Lung microvascular endothelial cell (primary cell): ENCODE measurements around the gene CALHM3. TPM values are rescaled to one million over a fixed set of nuclear protein-coding genes. Genes with fewer than 3 reads are reported as not detected.

Source experiments
- DNase-seq, 2 donors: peaks; one replicate each; pipeline versions ENCODE4 v3.0.0 to v3.0.0-alpha.2; 2010; ENCODE audit warnings: low read depth in 2 of 2
- total RNA-seq: library from RNA; depleted of rRNA; stranded (reverse); fragments of >200 nt; gene quantifications from 2 replicates; pipeline ENCODE4 v1.2.1, GENCODE V29; 2014

The CALHM3 gene
- total RNA-seq, 1 donor from 2014 or later: not detected

DNA sequence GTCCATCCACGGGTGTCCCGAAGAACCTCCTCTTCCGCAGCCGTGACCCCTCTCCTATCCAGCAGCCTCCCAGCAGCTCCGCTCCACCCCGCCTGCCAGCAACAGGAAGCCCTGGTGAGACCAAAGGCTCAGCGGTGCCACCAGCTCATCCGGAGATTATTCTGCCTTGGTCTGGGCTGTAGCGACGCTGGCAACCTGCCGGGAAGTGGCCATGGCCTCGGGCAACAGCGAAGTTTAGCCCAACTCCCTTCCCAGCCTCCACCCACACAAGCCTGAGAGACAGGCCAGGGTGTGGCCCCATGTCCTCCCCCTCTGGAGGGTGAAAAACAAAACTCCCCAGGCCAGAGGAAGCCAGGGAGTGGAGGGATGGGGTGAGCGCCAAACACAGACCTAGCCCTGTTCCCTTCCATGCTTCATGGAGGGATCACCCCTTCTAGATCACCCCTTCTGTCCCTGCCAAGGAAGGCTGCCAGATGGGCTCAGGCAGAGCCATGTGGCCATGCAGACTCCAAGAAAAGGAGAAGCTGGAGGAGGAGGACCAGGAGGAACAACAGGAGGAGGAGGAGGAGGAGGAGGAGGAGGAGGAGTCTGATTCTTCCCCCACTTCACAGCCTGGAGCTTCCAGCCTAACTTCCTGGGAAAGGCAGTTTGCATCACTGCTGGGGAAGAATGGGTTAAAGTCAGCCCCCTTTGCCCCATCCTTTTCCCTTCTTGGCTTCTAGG lies 27.8 kb downstream of the CALHM3 start:
- DNase-seq: peak; percentile 47 to 51

DNA sequence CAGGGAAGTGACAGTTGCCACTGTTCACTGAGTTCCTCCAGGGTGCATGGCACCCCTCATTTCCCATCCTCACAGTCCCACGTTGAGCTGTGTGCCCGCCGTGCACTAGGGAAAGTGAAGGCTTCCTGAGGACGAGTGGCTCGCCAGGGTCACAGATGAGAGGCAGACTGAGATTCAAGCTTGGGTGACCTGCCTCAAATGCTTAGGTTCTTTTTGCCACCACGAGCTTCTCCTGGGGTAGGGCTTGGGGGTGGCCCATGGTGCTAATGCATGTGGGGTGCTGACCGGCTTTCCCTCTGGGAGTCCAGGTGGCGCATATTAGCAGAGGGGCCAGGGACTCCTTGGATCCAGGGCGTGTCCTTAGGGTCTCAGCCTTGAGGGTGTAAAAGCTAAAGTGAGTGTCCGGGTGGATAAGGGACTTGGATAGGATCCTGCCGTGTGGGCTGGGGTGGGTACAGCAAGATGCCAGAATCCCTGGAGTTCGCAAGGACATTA lies 28.8 kb downstream of the CALHM3 start:
- no peak for DNase-seq

GRCh38 chr10:103449208-103450144 lies 29.6 kb downstream of the CALHM3 start:
- DNase-seq: no peak

DNA sequence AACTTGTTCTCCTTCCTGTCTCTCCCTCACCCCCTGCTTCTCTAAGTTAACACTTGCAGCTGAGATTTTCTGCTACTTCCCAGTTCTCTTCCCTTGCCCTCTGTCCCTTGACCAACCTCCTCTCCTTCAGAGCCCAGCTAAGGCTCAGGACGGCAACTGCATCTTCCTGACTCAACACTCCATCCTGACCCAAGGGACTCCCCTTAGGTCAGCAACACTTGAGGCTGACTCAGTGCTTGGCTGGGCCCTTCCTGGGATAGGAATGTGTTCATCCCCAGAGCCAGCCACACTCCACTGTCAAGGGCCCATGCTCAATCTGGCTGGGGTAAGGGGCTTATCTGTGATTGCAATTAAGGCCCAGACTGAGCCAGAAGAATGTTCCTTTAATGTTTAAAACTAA lies 30.3 kb downstream of the CALHM3 start:
- peak in 1 of 2 donors; percentile 76 for DNase-seq

DNA sequence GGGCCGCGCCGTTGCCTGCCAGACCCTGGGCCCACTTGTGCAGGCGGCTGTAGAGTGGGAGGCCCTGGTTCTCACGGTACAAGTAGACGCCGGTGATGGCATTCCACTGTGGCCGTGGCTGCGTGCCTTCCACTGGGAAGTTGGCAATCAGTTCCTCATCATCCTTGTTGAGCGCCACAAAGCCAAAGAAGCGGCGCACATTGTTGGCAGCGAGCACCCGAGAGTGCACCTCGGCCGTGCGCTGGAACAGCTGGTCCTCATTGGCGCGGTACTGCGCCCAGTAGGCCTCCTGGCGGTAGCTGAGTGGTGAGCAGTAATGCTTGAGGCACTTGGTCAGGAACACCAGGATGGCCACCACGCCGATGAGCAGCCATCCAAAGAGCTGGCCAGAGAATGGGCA lies 31.9 kb downstream of the CALHM3 start:
- DNase-seq: no peak

DNA sequence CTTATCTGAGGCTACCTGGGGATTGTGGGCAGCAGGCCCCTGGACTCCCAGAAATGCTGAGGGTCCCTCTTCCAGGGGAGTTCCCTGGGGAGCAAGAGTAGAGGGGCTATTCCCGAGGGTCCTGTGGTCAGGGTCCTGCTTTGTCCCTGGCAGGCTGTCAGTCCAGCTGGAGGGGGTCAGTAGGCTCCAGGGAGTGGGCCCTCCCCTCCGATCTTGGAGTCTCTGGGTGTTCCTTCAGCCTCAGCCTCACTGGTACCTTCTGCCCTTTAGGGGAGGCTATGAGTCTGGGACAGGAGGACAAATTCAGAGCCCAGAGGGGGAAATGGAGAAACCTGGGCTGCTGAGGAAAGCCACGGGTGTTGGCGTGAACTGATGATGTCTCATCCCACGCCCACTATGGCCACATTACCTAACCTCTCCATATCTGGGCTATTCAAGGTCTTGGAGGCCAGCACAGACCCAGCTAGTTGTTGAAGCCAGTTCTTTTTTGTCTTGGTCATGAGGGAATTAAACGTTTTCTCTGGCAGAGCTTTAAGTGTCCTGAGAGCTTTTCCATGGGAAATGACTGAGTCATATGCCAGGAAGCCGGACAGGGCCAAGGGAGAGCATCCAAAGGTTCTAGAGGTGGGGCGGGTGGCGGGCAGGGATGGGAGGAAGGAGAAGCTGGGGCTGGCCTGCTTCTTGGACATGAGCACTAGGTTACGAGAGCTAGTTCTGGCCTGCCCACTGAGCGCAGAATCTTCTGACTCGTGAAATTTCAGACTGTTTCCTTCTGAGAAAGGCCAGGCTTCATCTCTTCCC lies 33.1 kb downstream of the CALHM3 start:
- peak; percentile 68 to 86 for DNase-seq

- peak in 1 of 2 donors; percentile 35 for DNase-seq
Measured at GRCh38 chr10:103445366-103445765, 33.7 kb downstream of the CALHM3 start.

- peak in 1 of 2 donors; percentile 28 for DNase-seq
Measured at GRCh38 chr10:103444478-103444877, 34.6 kb downstream of the CALHM3 start.

DNA sequence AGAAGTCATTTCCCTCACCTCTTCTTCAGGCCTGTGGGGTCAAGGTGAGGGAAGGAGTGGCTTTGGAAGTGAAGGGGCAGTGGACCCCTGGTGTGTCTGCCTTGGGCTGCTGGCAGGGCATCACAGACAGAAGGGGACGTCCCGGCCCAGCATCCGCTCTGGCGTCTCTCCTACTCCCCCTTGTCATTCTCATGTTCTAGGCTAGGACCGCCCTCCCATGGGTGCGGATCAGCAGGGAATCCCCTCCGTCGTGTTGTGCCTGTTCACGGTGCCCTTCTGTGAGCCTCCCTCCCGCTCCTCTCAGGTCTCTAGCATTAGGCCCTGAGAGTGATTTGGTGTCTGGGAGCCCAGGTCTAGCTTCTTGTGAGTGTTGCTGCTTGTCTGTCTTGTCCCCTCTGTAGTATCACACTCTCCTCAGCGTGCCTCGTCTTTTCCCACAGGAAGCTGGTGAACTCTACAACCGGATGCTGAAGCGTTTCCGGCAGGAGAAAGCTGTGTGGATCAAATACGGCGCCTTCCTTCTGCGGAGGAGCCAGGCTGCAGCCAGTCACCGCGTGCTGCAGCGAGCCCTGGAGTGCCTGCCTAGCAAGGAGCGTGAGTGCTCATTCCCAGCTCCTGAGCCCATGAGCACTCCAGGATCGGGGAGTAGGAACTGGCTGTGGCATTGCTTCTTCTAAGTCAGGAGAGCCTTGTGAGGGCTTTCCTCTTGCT lies 35.4 kb downstream of the CALHM3 start:
- peak; percentile 39 to 83 for DNase-seq

DNA sequence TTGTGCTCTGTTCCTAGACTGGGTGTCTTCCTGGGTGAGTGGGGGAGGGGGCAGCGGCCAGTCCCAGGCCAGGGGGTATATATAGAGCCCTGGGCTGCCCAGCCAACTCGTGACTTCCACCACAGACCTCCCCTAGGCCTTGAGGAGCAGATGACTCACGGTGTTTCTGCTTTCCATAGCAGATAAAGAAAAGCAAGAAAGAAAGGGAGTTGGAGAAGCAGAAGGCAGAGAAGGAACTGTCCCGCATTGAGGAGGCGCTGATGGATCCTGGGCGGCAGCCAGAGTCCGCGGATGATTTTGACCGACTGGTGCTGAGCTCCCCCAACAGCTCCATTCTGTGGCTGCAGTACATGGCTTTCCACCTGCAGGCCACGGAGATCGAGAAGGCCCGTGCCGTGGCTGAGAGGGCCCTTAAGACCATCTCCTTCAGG lies 37.0 kb downstream of the CALHM3 start:
- no peak for DNase-seq

- DNase-seq: no peak
Measured at GRCh38 chr10:103441611-103442010, 37.4 kb downstream of the CALHM3 start.

GRCh38 chr10:103441206-103441605 lies 37.8 kb downstream of the CALHM3 start:
- no peak for DNase-seq

GRCh38 chr10:103440416-103440815 lies 38.6 kb downstream of the CALHM3 start:
- no peak for DNase-seq

- no peak for DNase-seq
Measured at GRCh38 chr10:103439776-103440175, 39.3 kb downstream of the CALHM3 start.

DNA sequence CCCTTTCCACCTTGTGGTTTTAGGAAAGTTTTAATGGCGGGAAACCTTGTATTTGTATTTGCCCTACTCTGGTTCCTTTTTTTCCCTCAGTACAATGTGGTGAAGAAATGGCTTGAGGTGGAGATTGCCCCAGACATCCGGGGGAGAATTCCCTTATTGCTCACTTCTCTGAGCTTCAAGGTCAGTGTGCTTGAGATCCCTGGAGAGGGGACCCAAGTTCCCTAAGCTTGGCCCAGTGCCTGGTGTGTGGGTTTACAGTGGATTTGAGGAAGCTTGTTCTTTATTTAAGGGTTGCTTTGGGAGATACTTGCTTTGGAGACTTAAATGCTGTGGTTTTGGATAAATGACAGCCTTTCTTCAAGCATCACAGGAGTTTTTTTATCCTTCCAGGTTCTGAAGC lies 45.2 kb downstream of the CALHM3 start:
- no peak for DNase-seq

GRCh38 chr10:103431902-103432301 lies 47.1 kb downstream of the CALHM3 start:
- DNase-seq: no peak

DNA sequence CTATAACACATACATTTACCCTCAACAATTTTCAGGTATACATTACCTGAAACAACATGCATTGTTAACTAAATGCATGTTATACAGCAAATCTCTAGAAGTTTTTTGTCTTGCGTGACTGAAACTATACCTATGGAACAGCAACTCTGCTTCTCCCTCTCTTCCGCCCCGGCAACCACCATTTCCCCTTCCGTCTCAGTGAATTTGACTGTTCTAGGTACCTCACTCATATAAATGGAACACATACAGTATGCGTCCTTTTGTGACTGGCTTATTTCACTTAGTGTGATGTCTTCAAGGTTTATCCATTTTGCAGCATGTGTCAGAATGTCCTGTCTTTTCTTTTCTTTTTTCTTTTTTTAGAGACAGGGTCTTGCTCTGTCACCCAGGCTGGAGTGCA lies 49.4 kb downstream of the CALHM3 start:
- DNase-seq: no peak

DNA sequence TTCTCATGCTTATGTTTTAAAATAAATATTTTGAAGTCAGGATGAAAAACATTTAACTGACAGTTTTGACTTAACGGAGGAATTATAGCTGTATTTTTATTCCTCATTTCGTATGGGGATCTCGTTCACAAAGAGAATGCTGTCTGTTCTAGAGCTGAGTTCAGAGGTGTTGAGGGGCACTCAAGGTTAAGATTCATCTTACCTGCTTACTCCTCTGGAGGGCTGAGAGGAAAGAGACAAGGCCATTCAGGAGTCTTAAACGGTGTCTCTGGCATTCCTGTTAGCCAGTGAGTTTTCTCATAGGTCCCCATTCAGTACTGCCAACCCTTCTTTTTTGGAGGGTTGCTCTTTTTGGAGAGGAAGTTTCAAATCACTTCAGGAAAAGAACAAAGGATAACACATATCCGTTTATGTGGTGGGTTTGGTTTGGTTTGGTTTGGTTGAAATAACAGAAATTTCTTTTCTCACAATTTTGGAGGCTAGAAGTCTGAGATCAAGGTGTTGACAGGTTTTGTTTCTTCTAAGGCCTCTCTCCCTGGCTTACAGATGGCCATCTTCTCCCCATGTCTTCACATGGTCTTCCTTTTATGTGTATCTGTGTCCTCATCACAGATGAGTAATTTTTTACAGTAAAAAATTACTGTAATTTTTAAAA lies 49.9 kb downstream of the CALHM3 start:
- DNase-seq: no peak

GRCh38 chr10:103427866-103428265 lies 51.2 kb downstream of the CALHM3 start:
- DNase-seq: no peak

- no peak for DNase-seq
Measured at GRCh38 chr10:103423748-103424147, 55.3 kb downstream of the CALHM3 start.
